ENCODE data around the gene SLC16A7.

DNA sequence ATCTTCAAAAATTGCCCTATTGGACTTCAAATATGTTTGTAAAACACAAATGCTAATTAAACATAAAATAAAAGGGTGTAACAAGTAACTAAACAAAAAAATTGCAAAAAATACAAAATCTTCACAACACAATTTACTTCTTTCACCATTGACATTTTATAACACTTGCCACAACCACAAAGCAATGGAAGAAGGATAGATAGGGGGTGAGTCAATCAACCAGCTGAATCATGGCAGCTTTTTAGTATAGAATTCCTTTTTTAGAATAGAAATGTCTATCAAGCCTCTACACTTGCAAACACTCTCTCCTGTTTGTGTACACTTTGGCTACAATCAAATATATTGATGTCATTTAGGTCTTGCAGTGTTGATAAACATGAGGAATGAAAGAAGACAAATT, 232.7 kb downstream of the SLC16A7 start:
- TF ChIP-seq ZFP3 (CRISPR knock-in tag; IDR thresholded peaks at IDR 0.05): no peak
- no peak for TF ChIP-seq TCF4 (CRISPR knock-in tag; IDR thresholded peaks at IDR 0.05; ENCODE audit: borderline replicate concordance)
- no peak for TF ChIP-seq ZC3H10 (CRISPR knock-in tag; IDR thresholded peaks at IDR 0.05)
- no peak for TF ChIP-seq CREB5 (CRISPR knock-in tag; IDR thresholded peaks at IDR 0.05; ENCODE audit: low read depth)
- no peak for TF ChIP-seq RARB (CRISPR knock-in tag; IDR thresholded peaks at IDR 0.05)
- no peak for TF ChIP-seq ARNTL (CRISPR knock-in tag; IDR thresholded peaks at IDR 0.05; ENCODE audit: borderline replicate concordance, low read depth)
